ENCODE results near the gene PPP1R10.
A peak's percentile ranks its signal among the peaks of the same experiment; 100 is the strongest.
"Not testable (repeated sequence)": the region's sequence is repeated elsewhere in the genome, so short reads cannot be mapped to it uniquely, and the experiment has no call there.

PPP1R10 gene

DNA sequence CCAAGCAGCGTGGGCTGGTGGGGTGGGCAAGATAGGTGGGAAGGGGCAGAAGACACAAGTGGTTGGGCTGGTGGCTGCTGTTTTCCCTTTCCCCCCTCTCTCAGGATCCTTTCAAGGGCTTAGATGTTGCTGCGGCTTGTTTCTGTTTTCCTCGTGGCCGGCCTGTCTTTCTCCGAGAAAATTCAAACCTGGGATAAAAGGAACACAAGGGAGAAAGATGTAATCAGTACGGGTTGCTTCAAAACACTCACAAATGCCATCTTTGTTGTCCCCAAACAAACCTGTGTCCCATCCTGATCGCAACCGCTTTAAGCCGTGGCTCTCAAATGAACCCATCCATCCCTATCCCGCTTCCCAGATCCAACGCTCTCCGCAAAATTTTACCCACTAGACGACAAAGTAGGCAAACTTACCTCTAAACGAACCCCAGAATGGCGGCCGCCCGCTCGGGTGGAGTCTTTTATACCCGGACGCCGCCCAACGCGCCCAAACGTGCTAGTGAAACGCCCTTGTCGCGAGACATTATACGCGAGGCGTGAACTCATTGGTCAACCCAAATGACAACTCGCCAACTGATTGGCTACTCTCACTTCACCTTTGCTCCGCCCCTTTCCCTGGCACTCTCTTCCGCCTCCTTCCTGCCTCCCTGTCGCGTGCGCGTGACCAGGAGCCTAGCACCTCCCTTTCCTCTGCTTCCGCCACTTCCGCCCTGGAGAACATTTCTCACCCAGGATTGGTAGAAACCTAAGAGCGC lies at the start of gene PPP1R10:
TSS of gene PPP1R10 (minus strand) at position 433 of the 754 bp plus-strand sequence. CDS start 7,299 bp downstream, outside the sequence.
- peak; percentile 99 for FAIRE-seq

- not testable (repeated sequence) for FAIRE-seq
Observed at GRCh38 chr6:30666300-30666699, 49.3 kb upstream of the PPP1R10 start.

DNA sequence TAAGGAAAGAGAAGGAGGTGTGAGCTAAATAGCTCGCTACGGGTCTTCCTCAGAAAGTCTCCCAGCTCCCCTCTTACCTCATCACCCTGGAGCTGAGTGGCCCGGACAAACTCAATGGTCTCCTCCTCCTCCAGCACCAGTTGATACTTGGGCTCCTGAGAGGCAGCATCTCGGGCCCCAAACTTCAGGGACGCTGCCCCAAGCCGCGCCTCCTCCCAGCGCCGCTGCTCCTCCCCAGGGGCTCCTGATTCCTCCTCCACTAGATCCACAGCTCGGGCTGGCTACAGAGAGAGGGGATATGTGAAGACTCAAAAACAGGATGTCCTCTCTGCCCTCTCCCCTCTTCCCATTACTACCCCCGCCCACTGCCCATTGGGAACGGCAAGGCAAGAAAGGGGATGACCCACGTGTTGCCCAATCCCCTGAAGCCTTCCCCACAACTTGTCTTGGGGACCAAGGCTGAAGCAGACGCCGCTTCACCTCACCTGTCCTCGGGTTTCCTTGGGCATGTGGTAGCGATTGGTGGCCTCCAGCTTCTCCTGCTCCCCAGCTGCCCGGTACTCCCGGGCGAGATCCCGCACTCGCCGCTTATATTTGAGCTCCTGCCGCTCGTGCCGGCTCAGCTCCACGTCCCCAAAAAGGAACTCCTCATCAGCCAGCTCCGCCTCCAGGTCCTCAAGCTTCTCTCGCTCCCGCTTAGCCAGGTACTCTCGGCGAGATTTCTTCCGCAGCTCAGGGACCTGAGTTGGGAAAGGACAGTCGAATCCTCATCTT lies 48.1 kb upstream of the PPP1R10 start:
- no peak for FAIRE-seq

DNA sequence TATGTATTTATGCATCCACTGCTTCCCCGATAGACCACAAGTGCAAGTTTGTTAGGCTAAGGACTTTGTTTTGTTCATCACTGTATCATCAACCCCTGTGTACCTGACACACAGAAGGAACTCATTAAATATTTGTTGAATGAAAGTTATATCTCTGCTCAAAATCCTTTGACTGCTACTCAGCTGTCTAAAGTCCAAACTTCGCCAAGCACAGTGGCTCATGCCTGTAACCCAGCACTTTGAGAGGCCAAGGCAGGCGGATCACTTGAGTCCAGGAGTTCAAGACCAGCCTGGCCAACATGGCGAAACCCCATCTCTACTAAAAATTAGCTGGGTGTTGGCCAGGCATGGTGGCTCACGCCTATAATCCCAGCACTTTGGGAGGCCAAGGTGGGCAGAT lies 40.9 kb upstream of the PPP1R10 start:
- FAIRE-seq, result not testable (repeated sequence)

- FAIRE-seq, result no peak
Observed at GRCh38 chr6:30657454-30657853, 40.4 kb upstream of the PPP1R10 start.

- no peak for FAIRE-seq
Observed at GRCh38 chr6:30656513-30656912, 39.5 kb upstream of the PPP1R10 start.

GRCh38 chr6:30655743-30656094 lies 38.7 kb upstream of the PPP1R10 start:
- no peak for FAIRE-seq

DNA sequence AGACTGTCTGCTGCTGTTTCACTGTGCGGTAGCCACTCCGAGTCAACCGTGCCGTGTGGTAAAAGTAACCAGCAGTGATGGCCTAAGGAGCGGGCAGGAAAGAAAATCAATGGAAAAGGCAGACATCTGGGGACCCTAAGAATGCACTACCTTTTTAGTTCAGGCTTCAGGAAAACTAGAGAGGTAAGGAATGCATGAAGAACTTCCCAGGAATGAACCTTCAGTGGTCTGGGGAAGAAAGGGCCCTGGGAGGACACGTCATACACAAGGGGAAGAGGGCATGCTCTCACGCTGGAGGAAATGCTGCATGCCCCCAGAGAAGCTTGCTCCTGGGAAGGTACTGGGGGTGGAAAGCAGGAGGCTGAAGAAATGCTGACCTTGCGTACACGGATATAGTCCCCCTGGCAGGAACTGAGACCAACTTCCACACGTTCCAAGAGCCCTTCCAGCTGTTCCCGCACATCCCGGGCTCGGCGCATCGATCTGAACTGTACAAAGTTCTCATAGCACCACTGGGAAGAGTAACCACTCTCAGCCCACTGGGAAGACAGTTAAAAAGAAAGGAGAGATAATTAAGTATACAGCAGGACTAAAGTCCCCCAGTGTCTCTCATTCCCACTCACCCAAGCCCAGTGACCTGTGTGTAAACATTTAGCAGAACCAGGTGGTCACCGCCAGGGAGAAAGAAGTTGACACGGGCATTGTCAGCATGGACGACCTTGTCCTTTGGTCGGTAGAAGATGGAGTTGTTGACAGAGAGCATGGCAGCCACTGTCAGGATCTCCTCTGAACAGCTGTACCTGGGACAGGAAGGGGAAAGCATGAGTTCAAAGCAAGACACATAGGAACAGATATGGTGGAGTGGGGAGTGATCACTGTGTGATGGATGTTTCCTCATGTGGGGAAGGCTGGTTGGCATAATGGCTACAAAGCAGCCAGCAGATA lies 38.0 kb upstream of the PPP1R10 start:
- FAIRE-seq, result no peak

DNA sequence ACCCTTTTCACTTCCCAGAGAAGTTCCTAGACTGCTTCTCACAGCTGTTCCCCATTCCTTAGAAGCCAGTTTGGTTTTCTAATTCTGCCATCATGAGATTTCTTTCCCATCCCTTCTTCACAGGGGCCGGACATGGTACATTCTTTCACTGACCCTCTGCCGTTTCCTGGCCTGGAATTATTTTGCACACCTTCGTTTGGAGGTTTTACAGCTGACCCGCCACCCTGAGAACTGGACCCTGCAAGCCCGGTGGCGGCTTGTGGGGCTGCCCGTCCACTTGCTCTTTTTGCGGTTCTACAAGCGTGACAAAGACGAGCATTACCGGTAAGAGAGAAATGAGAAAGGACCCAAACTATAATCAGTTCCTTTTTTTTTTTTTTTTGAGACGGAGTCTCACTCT lies 34.1 kb upstream of the PPP1R10 start:
- FAIRE-seq, result no peak

DNA sequence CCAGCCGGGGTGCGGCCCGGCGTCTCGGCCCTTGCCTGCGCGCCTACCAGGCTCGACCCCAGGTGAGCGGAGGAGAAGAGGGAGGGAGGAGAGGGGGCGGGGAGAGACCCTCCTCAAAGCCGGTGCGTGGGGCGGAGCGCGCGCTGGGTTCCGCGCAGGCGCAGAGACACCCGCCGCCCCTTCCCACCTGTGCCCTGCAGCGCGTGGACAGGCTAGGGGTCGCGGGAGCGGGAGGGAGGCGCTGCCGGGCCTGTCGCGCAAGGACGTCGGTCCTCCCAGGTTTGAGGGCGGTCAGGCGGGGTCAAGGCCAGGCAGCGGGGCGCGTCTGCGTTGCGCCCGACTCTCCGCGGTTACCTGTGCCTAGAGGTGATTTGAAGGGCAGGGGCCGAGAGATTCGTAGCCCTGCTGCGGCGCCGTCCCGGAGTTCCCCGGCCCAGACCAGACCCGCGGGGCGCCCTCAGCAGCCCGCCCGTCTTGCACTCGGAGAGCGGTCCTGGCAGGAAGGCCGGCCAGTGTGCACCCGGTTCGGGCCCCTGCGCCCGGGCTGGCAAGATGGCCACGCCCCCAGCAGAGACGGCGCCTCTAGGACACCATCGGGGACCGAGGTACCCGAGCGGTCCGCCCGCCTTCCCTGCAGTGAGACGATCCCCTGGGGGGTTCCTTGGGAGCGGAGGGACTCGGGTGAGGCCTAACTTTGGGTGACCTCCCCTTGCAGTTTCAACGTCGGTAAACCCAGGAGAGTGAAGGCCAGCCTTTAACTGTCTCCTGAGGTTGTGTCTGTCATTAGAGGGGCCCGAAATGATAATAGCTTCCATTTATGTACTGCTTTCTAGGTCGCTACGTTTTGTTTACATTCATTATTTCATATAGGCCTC lies 30.4 kb upstream of the PPP1R10 start:
- no peak for FAIRE-seq

- no peak for FAIRE-seq
Observed at GRCh38 chr6:30646450-30647241, 29.6 kb upstream of the PPP1R10 start, which contains the start of gene C6orf136. C6orf136 (plus strand) TSS chr6:30647133; CDS start chr6:30647232, 99 bp downstream.

- no peak for FAIRE-seq
Observed at GRCh38 chr6:30645989-30646388, 28.9 kb upstream of the PPP1R10 start.

DNA sequence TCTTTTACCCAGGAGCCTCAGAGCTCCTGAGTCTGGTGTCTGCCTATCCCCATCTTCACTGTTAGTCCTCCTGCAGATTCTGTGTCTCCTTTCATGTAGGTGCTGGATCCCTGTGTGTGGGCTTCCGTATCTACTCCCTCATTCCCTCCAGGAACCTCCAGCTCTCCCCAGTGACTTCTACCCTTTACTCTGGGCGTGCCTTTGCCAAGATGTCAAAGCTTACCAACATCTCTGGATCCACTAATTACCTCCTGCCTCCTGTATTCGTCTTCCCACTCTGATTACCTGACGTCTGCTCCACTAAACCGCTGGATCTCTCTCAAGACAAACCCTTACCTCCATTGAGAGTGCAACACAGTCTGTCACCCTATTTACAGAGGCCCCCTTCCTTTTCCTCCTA lies 27.7 kb upstream of the PPP1R10 start:
- FAIRE-seq, result no peak

- no peak for FAIRE-seq
Observed at GRCh38 chr6:30643656-30644055, 26.6 kb upstream of the PPP1R10 start.

DNA sequence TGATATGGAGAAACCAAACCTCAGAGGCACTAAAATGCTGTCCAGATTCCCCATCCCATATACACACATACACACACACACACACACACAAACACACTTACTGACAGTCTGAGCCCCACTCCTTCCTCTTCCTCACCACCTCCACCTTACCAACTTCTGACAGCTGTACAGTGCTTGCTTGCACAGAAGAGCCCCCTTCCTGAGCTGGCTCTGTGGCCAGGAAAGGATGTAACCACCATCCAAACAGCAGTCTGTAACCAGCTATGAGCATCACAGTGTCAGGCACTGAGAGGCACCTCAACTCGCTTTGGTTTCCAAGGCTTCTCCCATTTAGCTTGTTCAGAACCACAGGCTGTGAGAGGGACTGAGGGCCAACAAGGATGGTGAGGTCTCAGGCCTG lies 24.0 kb upstream of the PPP1R10 start:
- FAIRE-seq, result no peak

DNA sequence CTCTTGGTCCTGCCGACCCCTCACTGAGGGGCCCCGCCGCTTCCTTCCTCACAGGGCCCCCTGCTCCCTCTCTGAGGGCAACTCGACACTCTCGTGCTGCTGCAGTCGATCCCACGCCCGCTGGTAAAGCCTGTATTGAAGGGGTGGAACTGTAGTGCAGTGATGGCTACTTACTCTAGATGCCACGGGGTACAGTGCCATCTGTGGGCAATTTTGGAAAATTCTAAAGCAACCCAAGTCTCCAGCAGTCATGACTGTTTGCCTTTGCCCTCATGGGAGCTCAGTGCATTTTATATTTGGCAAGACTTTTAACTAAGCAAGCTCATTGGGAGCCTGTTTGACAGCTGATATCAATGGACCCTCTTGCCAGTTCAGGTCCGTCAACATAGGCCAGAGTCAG lies 23.4 kb upstream of the PPP1R10 start:
- no peak for FAIRE-seq

- no peak for FAIRE-seq
Observed at GRCh38 chr6:30635834-30636233, 18.8 kb upstream of the PPP1R10 start.

DNA sequence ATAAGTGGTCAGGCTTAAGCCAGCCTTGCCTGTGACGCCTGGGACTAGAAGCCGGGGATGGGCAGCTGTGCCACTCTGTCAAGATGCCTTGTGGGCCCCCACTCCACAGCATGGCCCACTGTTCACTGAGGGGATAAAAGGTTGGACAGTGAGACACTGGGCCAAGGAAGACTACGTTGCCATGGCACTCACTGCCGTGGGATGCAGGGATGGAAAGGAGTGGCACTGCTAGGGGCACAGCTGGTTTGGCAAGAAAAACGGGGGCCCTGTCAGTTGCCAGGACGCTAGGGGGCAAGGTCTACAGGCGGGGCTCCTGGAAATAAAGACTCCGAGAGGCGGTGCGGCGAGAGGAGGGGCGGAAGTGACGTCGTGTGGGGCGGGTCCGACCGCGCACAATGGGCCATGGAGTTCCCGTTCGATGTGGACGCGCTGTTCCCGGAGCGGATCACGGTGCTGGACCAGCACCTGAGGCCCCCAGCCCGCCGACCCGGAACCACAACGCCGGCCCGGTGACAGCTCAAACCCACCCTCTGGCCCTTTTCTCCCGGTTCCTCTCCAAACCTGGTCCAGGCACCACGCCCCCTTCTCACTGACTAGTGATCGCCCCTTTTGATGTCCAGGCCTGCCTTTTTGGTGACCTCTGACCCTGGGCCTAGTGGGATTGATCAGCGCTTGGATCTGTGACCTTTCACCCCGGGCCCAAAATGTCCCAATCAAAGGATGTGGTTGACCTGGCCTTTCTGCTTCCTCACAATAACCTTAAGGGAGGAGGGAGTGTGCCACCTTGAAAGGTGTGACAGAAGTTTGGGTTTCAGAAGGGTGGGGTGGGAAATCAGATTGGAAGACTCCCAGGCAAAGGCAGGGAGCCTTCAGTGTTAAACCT lies 9.7 kb upstream of the PPP1R10 start, which contains the start of gene ATAT1:
TSS of gene ATAT1 (plus strand) at position 391 of the 883 bp plus-strand sequence.
- no peak for FAIRE-seq

DNA sequence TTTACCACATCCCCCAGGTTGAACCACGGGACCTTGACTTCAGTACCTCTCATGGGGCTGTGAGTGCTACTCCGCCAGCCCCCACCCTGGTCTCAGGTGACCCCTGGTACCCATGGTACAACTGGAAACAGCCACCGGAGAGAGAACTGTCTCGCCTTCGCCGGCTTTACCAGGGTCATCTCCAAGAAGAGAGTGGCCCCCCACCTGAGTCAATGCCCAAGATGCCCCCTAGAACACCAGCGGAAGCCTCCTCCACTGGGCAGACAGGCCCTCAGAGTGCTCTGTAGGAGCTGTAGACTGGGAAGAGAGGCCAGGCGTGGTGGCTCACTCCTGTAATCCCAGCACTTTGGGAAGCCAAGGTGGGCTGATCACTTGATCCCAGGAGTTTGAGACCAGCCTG lies 8.5 kb upstream of the PPP1R10 start:
- no peak for FAIRE-seq

DNA sequence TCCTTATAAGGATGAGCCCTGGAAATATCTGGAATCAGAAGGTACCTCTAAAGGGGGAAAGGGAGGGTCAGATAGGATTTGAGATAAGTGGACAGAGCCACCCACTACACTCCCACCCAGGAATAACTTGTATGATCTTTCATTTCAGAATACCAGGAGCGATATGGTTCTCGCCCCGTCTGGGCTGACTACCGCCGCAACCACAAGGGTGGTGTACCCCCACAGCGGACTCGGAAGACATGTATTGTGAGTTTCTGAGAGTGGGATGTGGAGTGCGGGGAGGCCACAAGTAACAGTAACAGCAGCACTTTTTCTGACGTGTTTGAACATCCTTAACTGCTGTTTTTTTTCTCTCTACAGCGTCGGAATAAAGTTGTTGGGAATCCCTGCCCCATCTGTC lies 2.5 kb upstream of the PPP1R10 start:
- FAIRE-seq, result no peak
